ENCODE data around the gene AHR.

- TF ChIP-seq EZH2 (IDR thresholded peaks at IDR 0.05; ENCODE audit: borderline replicate concordance, low read length) = no peak
- no peak for TF ChIP-seq CTCF (IDR thresholded peaks at IDR 0.05; ENCODE audit: low read length)
Measured at GRCh38 chr7:17299483-17299991, 1.1 kb downstream of the AHR start.

All from OCI-LY1 (cell line).